BJ (cell line): ENCODE measurements around the gene TTLL3. TPM values are rescaled to one million over a fixed set of nuclear protein-coding genes. Genes with fewer than 3 reads are reported as not detected.

Experiments
- CTCF ChIA-PET: fragments of 350-600 bp; formaldehyde crosslinking; extraction: SDS; loops from one replicate; lab custom pipeline; 2021; ENCODE audit warnings: antibody characterized with exemption, inconsistent platforms; lab: Yijun Ruan, JAX
- POLR2A ChIA-PET: fragments of 300-600 bp; sonication (Branson Sonifier 250); formaldehyde crosslinking; extraction: SDS; loops from one replicate; lab custom pipeline; 2021; ENCODE audit warnings: antibody characterized with exemption; lab: Charles Lee
- DNase-seq: peaks from one replicate; pipeline ENCODE4 v3.0.0-alpha.2; 2011; ENCODE audit warnings: low read depth
- H3K27me3 ChIP-seq: 2 replicates; pipeline ENCODE4 v1.6.0; 2011; ENCODE audit warnings: low read length; ENCODE audit not compliant: control insufficient read depth, insufficient read depth
- H3K36me3 ChIP-seq: 2 replicates; pipeline ENCODE4 v1.5.1; 2011; ENCODE audit warnings: low read length; ENCODE audit not compliant: control insufficient read depth, insufficient read depth
- H3K4me3 ChIP-seq: 2 replicates; pipeline ENCODE4 v1.5.1; 2011; ENCODE audit warnings: low read depth, mild to moderate bottlenecking, control low read depth, low read length
- CTCF ChIP-seq: IDR thresholded peaks from 2 replicates; pipeline ENCODE4 v1.5.1; 2011; ENCODE audit warnings: low read depth, mild to moderate bottlenecking, control low read depth, inconsistent platforms, low read length, moderate library complexity; ENCODE audit not compliant: insufficient read depth
- polyA plus RNA-seq: library from polyadenylated mRNA; depleted of rRNA; stranded (reverse); fragments of >200 nt; gene quantifications from 2 replicates; pipeline ENCODE4 v1.2.3, GENCODE V29; 2011

The TTLL3 gene
- polyA plus RNA-seq, 1 experiment: 25.4 TPM

- no peak for TF ChIP-seq CTCF
- DNase-seq: no peak
- H3K27me3 ChIP-seq: no peaks in the 10 kb centered on the region
- ChIA-PET CTCF (interaction anchor here (0.6 to 1.5 kb wide), 2 partner anchors 28 to 85 kb away, joined by 3 to 4 read pairs; no protein-coding TSS in a partner anchor), POLR2A (no interaction called here)
- H3K4me3 ChIP-seq: no peak overlapping the region
- peaks cover 35% of the 10 kb centered on the region for H3K36me3 ChIP-seq
These were observed 3.9 kb upstream of the TTLL3 start for GRCh38 chr3:9806137-9806536.

- no peak for DNase-seq
- Histone ChIP-seq H3K4me3 (no peak overlapping the region), H3K27me3 (no peaks in the 10 kb centered on the region), H3K36me3 (peaks cover 29% of the 10 kb centered on the region)
- POLR2A ChIA-PET: no interaction called here
- CTCF ChIA-PET: interaction anchor here (0.9 kb wide), 1 partner anchor 12 kb away, joined by 3 read pairs; no protein-coding TSS in a partner anchor
- no peak for TF ChIP-seq CTCF
These were observed 3.1 kb upstream of the TTLL3 start for GRCh38 chr3:9806688-9807589.

- ChIA-PET POLR2A (no interaction called here), CTCF (interaction anchor here (0.9 to 1.7 kb wide), 2 partner anchors 11 to 20 kb away, joined by 4 read pairs; no protein-coding TSS in a partner anchor)
- Histone ChIP-seq H3K27me3 (no peaks in the 10 kb centered on the region), H3K4me3 (no peak overlapping the region), H3K36me3 (peaks cover 29% of the 10 kb centered on the region)
- DNase-seq: no peak
- TF ChIP-seq CTCF: no peak
These were observed 2.1 kb upstream of the TTLL3 start for GRCh38 chr3:9807981-9808344.

GRCh38 chr3:9808345-9809037 is 1.6 kb upstream of the TTLL3 start:
- Histone ChIP-seq H3K27me3 (no peaks in the 10 kb centered on the region), H3K36me3 (peaks cover 27% of the 10 kb centered on the region), H3K4me3 (no peak overlapping the region)
- ChIA-PET POLR2A (interaction anchor here (0.5 to 1.3 kb wide), 2 partner anchors 16 to 37 kb away, joined by 4 read pairs; partner anchors contain the start of genes ARPC4 and TADA3), CTCF (interaction anchor here (0.6 to 1.7 kb wide), 5 partner anchors 12 to 347 kb away, joined by 3 to 6 read pairs (median 4); no protein-coding TSS in a partner anchor)
- DNase-seq: no peak
- TF ChIP-seq CTCF: peak; percentile 11; the same call in 1 of the 2 replicates

- ChIA-PET POLR2A (interaction anchor here (0.5 to 1.3 kb wide), 3 partner anchors 17 to 36 kb away, joined by 4 to 5 read pairs (median 4); partner anchors contain the start of genes ARPC4 and TADA3), CTCF (interaction anchor here (0.6 to 1.7 kb wide), 5 partner anchors 13 to 346 kb away, joined by 3 to 6 read pairs (median 3); no protein-coding TSS in a partner anchor)
- peak overlapping the region; percentile 48 for H3K4me3 ChIP-seq
- H3K27me3 ChIP-seq: no peaks in the 10 kb centered on the region
- DNase-seq: no peak
- peaks cover 20% of the 10 kb centered on the region for H3K36me3 ChIP-seq
- TF ChIP-seq CTCF: no peak
These were observed 835 bp upstream of the TTLL3 start for GRCh38 chr3:9809239-9809614.
